Kidney capillary endothelial cell (primary cell): ENCODE data around the gene SSH3.

Experiments
- DNase-seq: peaks from one replicate; pipeline ENCODE4 v3.0.0-alpha.2; 2018; ENCODE audit warnings: low spot score

SSH3 gene

DNA sequence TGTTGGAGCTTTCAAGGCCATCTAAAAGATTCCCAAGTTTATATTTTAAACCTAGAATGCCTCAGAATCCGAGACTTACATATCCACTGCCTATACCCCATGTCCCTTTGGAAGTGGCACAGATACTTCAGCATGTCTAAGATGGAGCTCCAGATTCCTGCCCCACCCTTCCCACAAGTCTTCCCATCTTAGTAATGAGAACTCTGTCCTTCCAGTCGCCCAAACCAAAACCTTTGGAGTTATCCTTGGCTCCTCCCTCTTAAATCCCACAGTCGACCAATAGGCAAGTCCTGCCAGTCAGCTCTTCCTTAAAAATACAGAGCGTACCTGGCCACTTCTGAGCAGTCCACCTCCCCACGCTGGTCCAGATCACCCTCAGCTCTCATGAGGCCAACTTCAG is 45.7 kb downstream of the SSH3 start:
- no peak for DNase-seq

GRCh38 chr11:67349457-67349856 is 46.1 kb downstream of the SSH3 start:
- no peak for DNase-seq

DNA sequence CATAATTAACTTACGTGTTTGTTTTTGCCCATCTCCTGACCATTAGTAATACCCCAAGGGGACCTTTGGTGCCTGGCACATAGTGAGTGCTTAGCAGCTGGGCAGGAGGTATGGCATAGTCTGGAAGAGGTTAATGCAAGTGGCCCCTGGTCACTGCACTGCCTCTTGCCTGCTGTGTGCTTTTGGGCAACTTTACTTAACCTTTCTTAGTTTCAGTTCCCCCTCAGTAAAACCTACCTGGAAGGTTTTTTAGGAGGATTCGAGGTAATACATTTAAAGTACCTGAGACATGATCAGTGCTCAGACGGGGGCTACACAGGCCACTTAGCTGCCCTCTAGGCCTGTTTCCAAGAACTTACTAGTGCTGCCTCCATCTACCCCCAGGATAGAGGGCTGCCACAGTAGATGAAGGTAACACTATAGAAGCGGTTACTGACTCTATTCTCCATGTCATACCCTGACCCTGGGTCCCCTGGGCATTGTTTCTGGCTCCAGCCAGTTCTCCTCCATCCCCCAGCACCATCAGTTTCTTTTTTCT is 46.7 kb downstream of the SSH3 start:
- DNase-seq, result no peak

DNA sequence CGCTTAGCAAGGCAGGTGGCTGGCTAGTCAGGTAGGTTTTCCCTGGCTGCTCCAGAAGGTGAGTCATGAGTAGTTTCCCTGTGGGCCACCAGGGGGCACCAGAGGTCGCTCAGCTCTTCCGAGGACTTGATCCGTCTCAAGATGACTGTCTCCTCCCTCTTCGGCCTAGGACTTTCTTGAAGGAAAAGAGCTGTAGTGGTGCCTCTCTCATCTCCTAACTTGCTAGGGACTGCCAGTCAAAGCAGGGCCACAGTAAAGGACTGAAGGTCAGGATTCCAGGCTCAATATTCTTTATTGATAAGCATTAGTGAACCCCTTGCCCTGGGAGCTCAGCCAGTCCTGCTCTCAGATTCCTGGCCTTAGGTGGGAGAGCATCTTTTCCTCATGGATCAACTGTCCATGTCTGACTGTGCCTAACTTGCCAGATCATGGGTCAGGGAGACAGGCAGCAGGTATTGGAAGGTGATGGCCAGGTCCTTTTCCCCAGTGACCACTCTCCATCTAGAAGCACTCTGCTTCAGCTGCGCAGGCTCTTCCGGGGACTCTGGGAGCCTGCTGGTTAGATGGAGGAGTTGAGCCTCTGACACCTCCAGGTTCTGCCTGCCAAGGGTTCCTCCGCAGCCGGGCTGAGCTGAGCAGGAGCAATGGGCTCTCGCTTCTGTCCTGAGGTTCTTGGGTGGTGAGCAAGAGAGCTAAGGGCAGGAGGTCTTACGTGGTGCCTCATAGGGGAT is 48.1 kb downstream of the SSH3 start:
- DNase-seq, result peak; percentile 80

DNA sequence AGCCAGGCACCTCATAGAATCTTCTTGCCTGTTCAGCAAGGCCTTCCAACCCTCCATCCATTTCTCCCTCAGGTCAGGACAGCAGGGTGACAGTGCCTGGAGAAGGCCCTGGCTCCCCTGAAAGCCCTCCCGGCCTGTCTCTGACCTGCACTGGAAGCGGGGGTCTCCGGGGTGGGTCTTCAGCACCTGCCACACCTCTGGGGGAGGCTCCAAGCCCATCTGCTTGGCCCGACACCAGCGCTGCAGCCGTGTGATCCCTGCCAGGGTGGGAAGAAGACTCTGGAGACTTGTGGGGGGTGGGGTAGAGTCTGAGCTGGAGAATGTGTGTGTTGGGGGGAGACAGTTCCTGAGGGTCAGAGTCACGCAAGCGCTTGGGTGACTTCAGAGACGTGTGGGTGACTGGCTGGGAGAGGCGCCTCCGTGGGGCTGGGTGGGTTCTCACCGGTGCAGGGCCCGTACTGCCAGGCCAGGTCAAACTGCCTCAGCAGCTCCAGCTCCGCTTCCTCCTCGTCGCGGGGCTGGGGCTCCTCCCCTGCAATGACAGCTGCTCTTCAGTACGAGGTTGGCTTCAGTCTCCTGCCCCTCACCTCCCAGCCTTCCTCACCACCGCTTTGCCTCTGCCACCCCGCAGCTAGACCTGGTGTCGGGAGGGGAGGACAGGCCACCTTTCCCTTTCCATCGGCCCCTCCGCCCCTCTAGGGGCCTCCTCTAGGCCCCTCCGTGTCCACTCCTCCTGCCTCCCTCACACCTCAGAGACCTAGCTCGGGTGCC is 49.4 kb downstream of the SSH3 start:
- peak; percentile 34 for DNase-seq

DNA sequence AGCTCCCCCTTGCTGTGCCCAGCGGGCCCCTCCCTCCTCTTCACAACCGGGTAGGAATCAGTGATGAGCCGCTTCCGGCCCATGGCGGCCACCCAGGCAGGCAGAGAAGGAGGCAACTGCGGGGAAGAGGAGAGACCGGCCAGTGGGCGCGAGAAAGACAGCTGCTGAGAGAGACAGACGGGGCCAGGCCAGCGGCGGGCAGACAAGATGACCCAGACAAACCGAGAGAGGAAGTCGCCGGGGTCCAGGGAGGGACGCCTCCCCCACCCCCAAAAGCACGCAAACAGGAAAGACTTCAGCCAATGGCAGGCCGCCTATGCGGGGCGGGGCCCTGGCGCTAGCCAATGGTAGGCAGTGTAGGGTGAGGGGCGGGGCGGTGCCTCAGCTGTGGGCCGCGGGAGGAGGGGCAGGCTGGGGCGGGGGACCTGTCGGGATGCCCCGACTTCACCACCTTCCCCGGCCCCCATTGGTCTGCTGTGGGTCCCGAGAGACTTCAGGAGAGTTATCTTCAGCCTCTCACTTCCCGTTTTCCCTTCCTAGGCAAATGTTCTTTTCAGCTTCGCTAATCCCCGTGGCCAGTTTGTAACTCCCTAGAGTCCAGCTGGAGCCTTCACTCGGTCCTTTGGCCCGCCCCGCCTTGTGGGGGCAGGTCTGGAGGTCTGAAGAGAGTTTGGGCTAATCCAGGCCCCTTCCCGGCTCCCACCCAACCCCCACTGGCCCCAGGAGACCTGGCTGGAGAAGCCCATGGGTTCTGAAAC is 50.2 kb downstream of the SSH3 start, which contains the start of gene POLD4:
TSS of gene POLD4 (minus strand) at position 230 of the 758 bp plus-strand sequence. CDS start at position 83, 147 bp downstream.
- DNase-seq, result peak; percentile 97

- peak; percentile 99 for DNase-seq
Measured at GRCh38 chr11:67354075-67355022, 51.0 kb downstream of the SSH3 start.

DNA sequence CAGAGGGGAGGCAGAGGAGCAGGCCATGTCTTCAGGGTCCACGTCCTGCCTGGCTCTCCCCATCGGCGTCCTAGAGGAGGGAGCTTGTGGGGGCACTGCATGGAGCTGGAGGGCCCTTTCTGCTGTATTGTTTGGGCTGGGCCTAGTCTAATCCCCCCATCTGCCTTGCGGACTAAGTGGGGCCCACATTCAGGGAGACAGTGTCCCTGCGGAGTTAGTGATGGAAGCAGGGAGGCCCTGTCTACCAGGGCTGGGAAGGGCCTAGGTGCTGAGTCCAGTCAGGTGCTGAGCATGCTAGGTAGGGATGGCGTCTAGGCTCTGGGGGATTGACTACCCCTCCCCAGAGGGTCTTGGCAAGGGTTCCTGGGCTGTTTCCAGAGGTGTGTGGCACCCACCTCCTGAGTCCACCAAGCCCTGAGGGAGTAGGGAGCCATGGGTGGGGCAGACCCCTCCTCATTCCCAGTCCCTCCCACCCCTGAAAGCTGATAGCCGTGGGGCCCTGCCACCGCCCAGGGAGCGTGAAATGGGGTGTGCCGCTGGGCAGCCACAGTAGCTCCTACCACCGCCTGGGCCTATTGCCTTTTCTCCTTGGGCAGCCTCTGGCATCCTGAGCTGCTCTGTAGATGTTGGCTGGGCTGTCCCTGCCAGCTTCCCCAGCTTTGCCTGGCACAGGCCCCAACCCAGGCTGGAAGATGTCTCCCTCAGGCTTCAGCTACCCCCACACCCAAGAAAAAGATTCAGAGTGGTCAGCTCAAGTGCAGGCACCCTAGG is 51.9 kb downstream of the SSH3 start:
- DNase-seq, result no peak

GRCh38 chr11:67355794-67356386 is 52.6 kb downstream of the SSH3 start:
- no peak for DNase-seq

- no peak for DNase-seq
Measured at GRCh38 chr11:67356387-67356863, 53.1 kb downstream of the SSH3 start.

DNA sequence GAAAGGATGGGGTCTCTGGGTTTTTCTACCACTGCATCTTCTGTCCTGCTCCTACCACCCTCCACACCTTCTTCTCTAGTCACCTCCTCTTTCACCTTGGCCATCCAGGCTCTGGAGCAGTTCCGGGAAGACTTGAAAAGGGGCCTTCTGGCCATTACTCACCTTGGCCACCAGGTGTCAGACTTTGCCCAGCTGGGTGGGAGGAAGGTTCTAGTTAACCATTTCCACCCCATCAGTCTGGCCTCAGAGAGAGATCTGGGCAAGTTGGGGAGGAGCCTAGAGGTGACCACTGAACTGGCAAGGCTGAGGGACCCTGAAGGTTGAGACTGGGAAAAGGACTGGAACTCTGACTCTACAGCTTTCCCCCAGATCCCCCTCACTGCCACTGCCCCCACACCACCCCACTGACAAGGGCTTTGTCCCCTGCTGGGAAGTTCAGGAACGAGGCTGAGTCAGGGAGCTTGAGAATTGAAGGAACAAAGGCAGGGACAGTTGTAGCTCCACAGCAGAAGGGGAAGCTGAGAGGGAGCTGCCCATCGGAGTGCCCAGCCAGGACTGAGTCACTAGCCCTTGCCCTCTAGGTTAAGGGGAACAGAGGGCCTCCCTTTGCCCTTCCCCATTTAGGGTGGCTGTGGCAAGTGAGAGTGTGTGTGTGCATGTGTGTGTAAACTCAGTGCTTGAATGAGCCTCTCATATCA is 53.7 kb downstream of the SSH3 start:
- peak; percentile 89 for DNase-seq

DNA sequence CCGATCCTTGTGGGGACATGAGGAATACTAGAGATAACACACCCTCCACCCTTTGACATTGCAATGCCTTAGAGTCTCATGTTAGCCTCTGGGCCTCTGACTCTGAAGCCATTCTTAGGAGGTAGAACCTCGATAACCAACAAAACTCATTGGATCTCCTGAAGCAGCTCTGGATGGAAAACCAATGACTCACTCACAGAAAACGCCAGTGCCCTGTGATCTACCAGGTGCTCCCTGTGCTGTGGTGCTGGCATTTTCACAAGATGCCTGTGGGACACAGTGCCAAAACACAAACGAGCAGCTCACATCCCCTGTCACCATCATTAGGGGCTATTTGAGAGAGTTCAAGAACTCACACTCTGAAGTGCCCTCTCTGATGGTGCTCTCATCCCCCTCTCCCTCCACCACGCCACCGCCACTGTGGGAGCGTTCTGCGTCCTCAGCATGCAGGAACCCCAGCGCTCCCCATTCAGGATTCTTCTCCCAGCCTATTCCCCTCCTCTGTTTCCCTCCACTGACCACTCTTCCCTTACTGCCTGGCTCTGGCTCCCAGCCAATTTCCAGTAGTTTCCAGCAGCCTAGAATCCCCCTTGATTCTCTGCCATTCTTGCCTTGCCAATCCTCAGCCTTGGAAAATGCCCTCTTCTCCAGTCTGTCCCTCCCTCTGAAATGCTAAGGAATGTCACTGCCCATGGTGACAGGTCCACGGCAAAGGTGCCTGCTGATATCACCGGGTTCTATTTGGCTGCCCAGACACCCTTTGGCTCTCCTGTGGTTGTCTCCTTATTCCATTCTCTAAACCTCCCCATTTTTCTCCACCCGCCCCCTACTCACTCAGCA is 54.7 kb downstream of the SSH3 start:
- DNase-seq, result no peak
